Measurements from ENCODE around the gene HES5.

The HES5 gene

GRCh38 chr1:2504225-2504948, 25.7 kb downstream of the HES5 start:
- H3K4me3 ChIP-seq (ENCODE audit: low read depth, low read length) = no peak overlapping the region
- TF ChIP-seq CTCF (IDR thresholded peaks at IDR 0.05; ENCODE audit: low read depth, low read length) = no peak

- TF ChIP-seq CTCF (IDR thresholded peaks at IDR 0.05; ENCODE audit: low read depth, low read length) = no peak
These were observed 26.4 kb downstream of the HES5 start for GRCh38 chr1:2503554-2504224.

GRCh38 chr1:2502661-2503553, 27.2 kb downstream of the HES5 start:
- no peak for TF ChIP-seq CTCF (IDR thresholded peaks at IDR 0.05; ENCODE audit: low read depth, low read length)
- no peak overlapping the region for H3K4me3 ChIP-seq (ENCODE audit: low read depth, low read length)

More at GRCh38 chr1:2503554-2504224, 26.4 kb downstream of the HES5 start:
- H3K4me3 ChIP-seq (ENCODE audit: low read depth, low read length) = no peak overlapping the region

- no peak for TF ChIP-seq CTCF (IDR thresholded peaks at IDR 0.05; ENCODE audit: low read depth, low read length)
- no peak overlapping the region for H3K4me3 ChIP-seq (ENCODE audit: low read depth, low read length)
These were observed 27.9 kb downstream of the HES5 start for GRCh38 chr1:2502210-2502609.

GRCh38 chr1:2501820-2502119, 28.3 kb downstream of the HES5 start:
- no peak for TF ChIP-seq CTCF (IDR thresholded peaks at IDR 0.05; ENCODE audit: low read depth, low read length)

GRCh38 chr1:2501041-2501819, 28.8 kb downstream of the HES5 start:
- no peak for TF ChIP-seq CTCF (IDR thresholded peaks at IDR 0.05; ENCODE audit: low read depth, low read length)
- no peak overlapping the region for H3K4me3 ChIP-seq (ENCODE audit: low read depth, low read length)

More at GRCh38 chr1:2501820-2502119, 28.3 kb downstream of the HES5 start:
- H3K4me3 ChIP-seq (ENCODE audit: low read depth, low read length) = no peak overlapping the region

All from WI38 (cell line).